Type B pancreatic cell (in vitro differentiated cells): ENCODE measurements around the gene TFPI2. TPM values are rescaled to one million over a fixed set of nuclear protein-coding genes. Genes with fewer than 3 reads are reported as not detected.

Experiments
- total RNA-seq: library from RNA; stranded (reverse); gene quantifications from 2 replicates; pipeline ENCODE4 v1.2.1, GENCODE V29; 2021; ENCODE audit warnings: low replicate concordance

Gene TFPI2
- total RNA-seq, 1 donor from 2014 or later: 4.9 TPM

Other genes with a start within 250 kb of the TFPI2 start
- gene GNGT1, start 15.8 kb upstream of the TFPI2 start, total RNA-seq: 0.14 TPM in 1 of 2 replicates, not detected in the other
- gene GNG11, start 31.0 kb upstream of the TFPI2 start, total RNA-seq: 6.7 TPM in 1 of 2 replicates, not detected in the other
- gene BET1, start 113.6 kb upstream of the TFPI2 start, total RNA-seq: 22.7 and 25.9 TPM in 2 replicates